ENCODE results near the gene PSKH1. TPM values are rescaled to one million over a fixed set of nuclear protein-coding genes. Genes with fewer than 3 reads are reported as not detected.
"Not testable (repeated sequence)": the region's sequence is repeated elsewhere in the genome, so short reads cannot be mapped to it uniquely, and the experiment has no call there.

The PSKH1 gene
- total RNA-seq, 1 donor from 2014 or later: 9.9 TPM

DNA sequence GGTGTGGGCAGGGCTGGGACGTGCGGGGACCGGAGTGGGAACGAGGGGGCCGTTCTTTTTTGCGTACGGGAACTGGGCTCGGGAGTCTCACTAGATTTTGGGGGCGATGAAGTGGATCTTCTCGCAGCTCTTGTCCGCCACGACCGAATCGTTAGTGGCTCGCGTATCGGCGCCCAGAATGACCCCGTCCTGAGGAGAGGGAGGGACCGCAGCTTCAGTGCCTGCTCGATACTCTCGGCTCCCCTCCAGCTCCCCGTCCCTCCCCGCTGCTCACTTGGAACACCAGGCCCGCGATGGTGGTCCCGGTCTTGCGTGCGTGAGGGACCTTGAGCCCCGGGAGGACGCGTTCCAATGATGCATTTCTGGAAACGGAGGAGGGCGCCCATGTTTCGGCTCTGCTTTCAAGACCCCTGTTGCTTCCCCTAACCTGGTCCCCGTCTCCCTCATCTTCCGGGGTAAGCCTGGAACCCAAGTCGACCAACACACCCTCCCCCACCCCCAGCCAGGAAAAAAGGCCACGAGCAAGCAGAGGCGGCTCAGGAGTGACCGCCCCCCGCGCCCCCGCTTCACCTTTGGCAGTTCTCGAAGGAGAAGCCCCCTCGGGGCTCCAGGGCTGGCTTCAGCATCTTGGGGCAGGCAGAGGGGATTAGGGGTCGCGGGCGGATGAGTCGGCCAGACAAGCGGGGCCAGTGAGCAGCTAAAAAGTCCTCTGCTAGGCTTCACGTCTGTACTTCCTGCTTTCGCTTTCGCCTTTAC is 43.2 kb downstream of the PSKH1 start, which contains the start of gene PSMB10:
PSMB10 (minus strand) TSS at position 727 of the 756 bp plus-strand sequence; CDS start at position 626, 101 bp downstream.
- Histone ChIP-seq H3K27me3 (ENCODE audit: control insufficient read depth in 3 of 3, insufficient read depth in 3 of 3, low read length in 3 of 3) (no peaks in the 10 kb centered on the region), H3K9ac (ENCODE audit: low read depth in 1 of 3, low read length in 3 of 3) (peak within 1 kb of the TSS; percentile 94), H3K9me3 (ENCODE audit: control insufficient read depth in 3 of 3, low read length in 3 of 3) (no peaks in the 10 kb centered on the region), H3K27ac (ENCODE audit: low read depth, low read length) (peak within 1 kb of the TSS; percentile 88), H3K4me1 (ENCODE audit: control insufficient read depth in 3 of 3, insufficient read depth in 3 of 3, low read length in 3 of 3) (peaks cover 28 to 40% (median 36%) of the 10 kb centered on the region in 3 donors), H3K36me3 (ENCODE audit: control insufficient read depth in 3 of 3, insufficient read depth in 3 of 3, low read length in 3 of 3) (peaks cover 15 to 20% (median 18%) of the 10 kb centered on the region in 3 donors), H3K4me3 (ENCODE audit: low read length in 3 of 3) (peak within 1 kb of the TSS; percentile 92 to 100 (median 99))

DNA sequence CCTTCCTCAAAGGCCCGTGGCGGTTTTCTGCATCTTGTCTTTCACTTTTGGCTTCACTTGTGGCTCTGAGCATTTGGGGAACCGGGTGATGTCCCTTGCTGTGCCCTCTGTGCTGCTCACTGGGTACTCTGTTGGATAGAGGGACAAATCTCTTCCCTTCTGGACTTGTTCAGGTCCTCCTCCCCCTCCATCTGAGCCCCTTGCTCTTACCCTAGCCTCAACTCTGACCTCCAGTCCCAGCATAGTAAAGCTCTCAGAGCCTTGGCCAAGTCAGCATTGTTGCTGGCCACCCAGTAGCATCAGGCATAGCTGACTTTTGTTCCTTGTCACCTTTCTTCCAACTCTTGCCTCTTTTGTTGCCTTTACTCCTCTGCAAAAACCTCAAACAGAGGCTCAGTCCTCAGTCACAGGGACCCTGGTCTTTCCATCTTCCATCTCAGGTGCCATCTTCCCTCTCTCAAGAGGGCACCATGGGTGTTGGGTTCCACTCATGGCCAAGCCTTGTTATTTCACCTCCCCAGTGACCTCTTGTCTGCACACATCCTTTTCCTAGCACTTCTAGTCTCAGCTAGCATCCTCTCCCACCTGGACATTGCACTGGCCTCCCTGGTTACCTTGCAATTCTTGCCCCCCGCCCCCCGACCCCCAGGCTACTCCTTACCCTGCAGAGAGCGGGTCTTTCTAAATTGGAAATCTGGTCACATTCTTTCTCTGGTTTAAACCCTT is 44.0 kb downstream of the PSKH1 start:
- H3K36me3 ChIP-seq (ENCODE audit: control insufficient read depth in 3 of 3, insufficient read depth in 3 of 3, low read length in 3 of 3): peaks cover 15 to 24% (median 16%) of the 10 kb centered on the region in 3 donors
- peaks cover 28 to 40% (median 38%) of the 10 kb centered on the region in 3 donors for H3K4me1 ChIP-seq (ENCODE audit: control insufficient read depth in 3 of 3, insufficient read depth in 3 of 3, low read length in 3 of 3)

DNA sequence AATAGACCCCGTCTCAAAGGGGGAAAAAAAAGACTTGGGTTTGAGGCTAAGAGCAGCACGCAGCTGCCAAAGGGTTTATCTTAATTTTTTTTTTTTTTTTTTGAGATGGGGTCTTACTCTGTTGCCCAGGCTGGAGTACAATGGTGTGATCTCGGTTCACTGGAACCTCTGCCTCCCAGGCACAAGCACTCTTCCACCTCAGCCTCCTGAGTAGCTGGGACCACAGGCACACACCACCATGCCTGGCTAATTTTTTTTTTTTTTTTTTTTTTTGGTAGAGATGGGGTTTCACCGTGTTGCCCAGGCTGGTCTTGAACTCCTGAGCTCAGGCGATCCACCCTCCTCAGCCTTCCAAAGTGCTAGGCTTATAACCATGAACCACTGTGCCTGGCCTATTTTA is 44.7 kb downstream of the PSKH1 start:
- H3K36me3 ChIP-seq (ENCODE audit: control insufficient read depth in 3 of 3, insufficient read depth in 3 of 3, low read length in 3 of 3): peaks cover 15 to 28% (median 17%) of the 10 kb centered on the region in 3 donors
- not testable (repeated sequence) for H3K27me3 ChIP-seq (ENCODE audit: control insufficient read depth in 3 of 3, insufficient read depth in 3 of 3, low read length in 3 of 3); H3K9me3 ChIP-seq (ENCODE audit: control insufficient read depth in 3 of 3, low read length in 3 of 3); H3K4me3 ChIP-seq (ENCODE audit: low read length in 3 of 3); H3K9ac ChIP-seq (ENCODE audit: low read depth in 1 of 3, low read length in 3 of 3); H3K27ac ChIP-seq (ENCODE audit: low read depth, low read length)
- H3K4me1 ChIP-seq (ENCODE audit: control insufficient read depth in 3 of 3, insufficient read depth in 3 of 3, low read length in 3 of 3): peaks cover 31 to 42% (median 38%) of the 10 kb centered on the region in 3 donors

More for the DNA sequence above, 44.0 kb downstream of the PSKH1 start:
- H3K27ac ChIP-seq (ENCODE audit: low read depth, low read length): peak overlapping the region; percentile 88
- H3K4me3 ChIP-seq (ENCODE audit: low read length in 3 of 3): peak overlapping the region; percentile 92 to 100 (median 99)
- H3K9ac ChIP-seq (ENCODE audit: low read depth in 1 of 3, low read length in 3 of 3): peak overlapping the region; percentile 94
- no peaks in the 10 kb centered on the region for H3K27me3 ChIP-seq (ENCODE audit: control insufficient read depth in 3 of 3, insufficient read depth in 3 of 3, low read length in 3 of 3)
- no peaks in the 10 kb centered on the region for H3K9me3 ChIP-seq (ENCODE audit: control insufficient read depth in 3 of 3, low read length in 3 of 3)

DNA sequence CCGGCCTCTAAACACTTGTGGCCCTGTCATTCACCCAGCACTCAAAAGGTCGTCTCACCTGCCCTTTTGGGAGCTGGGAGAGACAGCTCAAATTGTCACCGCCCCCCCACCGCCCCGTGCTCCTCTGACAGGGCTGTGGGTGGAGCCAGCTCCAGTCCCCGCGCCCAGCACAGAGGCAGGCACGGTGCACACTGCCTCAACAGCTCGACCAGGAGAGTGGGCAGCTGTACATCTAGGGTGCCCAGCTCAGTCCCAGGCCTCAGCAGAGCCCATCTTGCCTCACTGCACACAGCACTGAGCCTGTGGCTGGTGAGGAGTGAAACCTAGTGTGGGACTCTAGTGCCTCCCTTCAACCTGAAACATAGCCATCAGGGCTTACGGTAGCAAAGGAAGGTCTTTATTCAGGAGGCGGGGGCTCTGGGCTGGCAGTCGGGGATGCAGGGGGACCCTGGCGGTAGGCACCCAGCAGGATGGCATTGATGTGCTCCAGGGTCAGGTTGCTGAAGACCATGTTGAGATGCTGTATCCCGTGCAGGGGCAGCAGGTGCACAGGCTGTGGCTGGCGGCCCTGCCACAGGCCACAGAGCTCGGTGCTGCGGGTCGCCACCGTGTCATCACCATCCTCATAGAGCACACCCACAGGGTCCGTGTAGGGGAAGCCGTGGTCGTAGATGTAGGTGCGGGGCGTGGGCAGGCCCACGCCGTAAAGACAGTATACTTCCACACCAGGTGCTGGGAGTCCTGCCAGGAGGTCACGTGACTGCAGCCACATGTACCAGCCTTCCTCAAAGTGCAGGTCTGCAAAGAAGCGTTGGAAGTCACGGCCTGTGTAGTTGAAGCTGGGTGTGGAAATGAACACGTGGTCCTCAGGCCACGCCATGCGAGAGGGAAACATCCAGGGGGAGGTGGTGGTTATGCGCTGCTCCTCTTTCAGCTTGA is 46.7 kb downstream of the PSKH1 start:
- peak overlapping the region in 2 of 3 donors; percentile 10 to 45 for H3K9ac ChIP-seq (ENCODE audit: low read depth in 1 of 3, low read length in 3 of 3)
- no peaks in the 10 kb centered on the region for H3K27me3 ChIP-seq (ENCODE audit: control insufficient read depth in 3 of 3, insufficient read depth in 3 of 3, low read length in 3 of 3)
- H3K4me3 ChIP-seq (ENCODE audit: low read length in 3 of 3): no peak overlapping the region
- no peaks in the 10 kb centered on the region for H3K9me3 ChIP-seq (ENCODE audit: control insufficient read depth in 3 of 3, low read length in 3 of 3)
- H3K27ac ChIP-seq (ENCODE audit: low read depth, low read length): no peak overlapping the region
- peaks cover 16 to 42% (median 23%) of the 10 kb centered on the region in 3 donors for H3K36me3 ChIP-seq (ENCODE audit: control insufficient read depth in 3 of 3, insufficient read depth in 3 of 3, low read length in 3 of 3)
- H3K4me1 ChIP-seq (ENCODE audit: control insufficient read depth in 3 of 3, insufficient read depth in 3 of 3, low read length in 3 of 3): peaks cover 40 to 49% (median 43%) of the 10 kb centered on the region in 3 donors

DNA sequence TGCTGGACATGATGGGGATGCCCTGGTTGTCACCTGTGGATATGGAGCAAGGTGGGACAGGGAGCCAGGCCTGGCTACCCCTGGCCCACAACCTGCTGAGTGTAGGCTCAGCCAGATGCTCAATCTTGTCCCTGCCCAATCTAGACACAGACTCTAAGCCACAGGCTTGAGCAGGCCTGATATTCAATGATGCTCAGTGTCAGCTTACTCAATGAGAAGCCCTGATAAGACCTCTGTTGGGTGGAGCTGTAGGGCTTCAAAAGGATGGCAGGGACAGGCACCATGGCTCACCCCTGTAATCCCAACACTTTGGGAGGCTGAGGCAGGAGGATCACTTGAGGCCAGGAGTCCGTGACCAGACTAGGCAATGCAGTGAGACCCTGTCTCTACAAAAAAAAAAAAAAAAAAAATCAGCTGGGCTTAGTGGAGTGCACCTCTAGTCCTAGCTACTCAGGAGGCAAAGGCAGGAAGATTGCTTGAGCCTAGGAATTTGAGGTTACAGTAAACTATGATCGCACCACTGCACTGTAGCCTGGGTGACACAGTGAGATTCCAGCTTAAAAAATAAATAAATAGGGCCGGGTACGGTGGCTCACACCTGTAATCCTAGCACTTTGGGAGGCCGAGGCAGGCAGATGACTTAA is 47.5 kb downstream of the PSKH1 start:
- no peak overlapping the region for H3K4me3 ChIP-seq (ENCODE audit: low read length in 3 of 3)
- peaks cover 39 to 49% (median 44%) of the 10 kb centered on the region in 3 donors for H3K4me1 ChIP-seq (ENCODE audit: control insufficient read depth in 3 of 3, insufficient read depth in 3 of 3, low read length in 3 of 3)
- no peak overlapping the region for H3K27ac ChIP-seq (ENCODE audit: low read depth, low read length)
- peaks cover 24 to 50% (median 31%) of the 10 kb centered on the region in 3 donors for H3K36me3 ChIP-seq (ENCODE audit: control insufficient read depth in 3 of 3, insufficient read depth in 3 of 3, low read length in 3 of 3)
- no peaks in the 10 kb centered on the region for H3K9me3 ChIP-seq (ENCODE audit: control insufficient read depth in 3 of 3, low read length in 3 of 3)
- H3K9ac ChIP-seq (ENCODE audit: low read depth in 1 of 3, low read length in 3 of 3): no peak overlapping the region
- H3K27me3 ChIP-seq (ENCODE audit: control insufficient read depth in 3 of 3, insufficient read depth in 3 of 3, low read length in 3 of 3): no peaks in the 10 kb centered on the region

DNA sequence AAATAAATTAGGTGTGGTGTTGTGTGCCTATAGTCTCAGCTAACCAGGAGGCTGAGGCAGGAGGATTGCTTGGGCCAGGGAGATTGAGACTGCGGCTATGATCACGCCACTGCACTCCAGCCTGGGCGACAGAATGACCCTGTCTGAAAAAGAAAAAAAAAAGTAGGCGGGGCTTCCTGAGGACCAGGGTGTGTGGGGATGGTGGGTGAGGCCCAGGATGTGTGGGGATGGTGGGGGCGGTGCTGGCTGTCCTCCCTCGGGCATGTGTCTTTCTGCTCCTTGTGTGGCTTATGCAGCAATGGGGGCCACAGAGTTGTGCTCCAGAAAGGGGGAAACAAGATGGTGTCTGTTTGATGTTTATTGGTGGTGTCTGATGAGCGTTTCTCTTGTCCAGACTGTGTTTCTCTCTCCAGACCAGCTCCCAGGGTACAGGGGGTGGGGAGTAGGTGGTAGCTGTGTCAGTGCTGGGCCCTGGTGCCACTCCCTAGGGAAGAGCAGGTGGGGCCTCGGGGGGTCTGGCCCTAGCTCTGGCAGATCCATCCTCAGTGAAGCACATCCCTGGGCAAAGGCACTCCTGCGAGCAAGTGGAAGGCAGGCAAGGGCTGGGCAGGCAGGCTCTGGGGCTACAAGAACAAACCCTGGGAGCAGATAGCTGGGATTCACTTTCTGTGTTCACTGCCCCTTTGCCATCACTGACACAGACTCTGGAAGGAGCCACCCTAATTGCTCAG is 48.6 kb downstream of the PSKH1 start:
- no peak overlapping the region for H3K4me3 ChIP-seq (ENCODE audit: low read length in 3 of 3)
- no peaks in the 10 kb centered on the region for H3K27me3 ChIP-seq (ENCODE audit: control insufficient read depth in 3 of 3, insufficient read depth in 3 of 3, low read length in 3 of 3)
- H3K36me3 ChIP-seq (ENCODE audit: control insufficient read depth in 3 of 3, insufficient read depth in 3 of 3, low read length in 3 of 3): peaks cover 35 to 60% (median 42%) of the 10 kb centered on the region in 3 donors
- peaks cover 37 to 55% (median 50%) of the 10 kb centered on the region in 3 donors for H3K4me1 ChIP-seq (ENCODE audit: control insufficient read depth in 3 of 3, insufficient read depth in 3 of 3, low read length in 3 of 3)
- H3K9ac ChIP-seq (ENCODE audit: low read depth in 1 of 3, low read length in 3 of 3): no peak overlapping the region
- no peak overlapping the region for H3K27ac ChIP-seq (ENCODE audit: low read depth, low read length)
- H3K9me3 ChIP-seq (ENCODE audit: control insufficient read depth in 3 of 3, low read length in 3 of 3): no peaks in the 10 kb centered on the region

DNA sequence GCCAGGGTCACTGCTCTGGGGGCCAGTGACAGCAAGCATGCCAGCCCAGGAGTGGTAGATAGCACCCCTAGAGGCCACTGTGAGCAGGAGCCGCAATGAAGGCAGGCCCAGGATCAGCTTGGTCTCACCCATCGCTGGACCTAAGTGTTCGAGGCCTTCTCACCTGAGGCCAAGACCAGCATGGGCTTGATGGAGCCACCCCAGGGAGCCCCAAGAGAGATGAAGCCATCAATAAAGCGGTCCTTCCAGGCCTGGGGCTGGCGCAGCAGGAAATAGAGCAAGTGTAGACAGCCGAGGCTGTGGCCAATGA is 49.1 kb downstream of the PSKH1 start:
- no peak overlapping the region for H3K4me3 ChIP-seq (ENCODE audit: low read length in 3 of 3)
- no peaks in the 10 kb centered on the region for H3K27me3 ChIP-seq (ENCODE audit: control insufficient read depth in 3 of 3, insufficient read depth in 3 of 3, low read length in 3 of 3)
- no peak overlapping the region for H3K27ac ChIP-seq (ENCODE audit: low read depth, low read length)
- no peak overlapping the region for H3K9ac ChIP-seq (ENCODE audit: low read depth in 1 of 3, low read length in 3 of 3)
- H3K4me1 ChIP-seq (ENCODE audit: control insufficient read depth in 3 of 3, insufficient read depth in 3 of 3, low read length in 3 of 3): peaks cover 32 to 50% (median 45%) of the 10 kb centered on the region in 3 donors
- no peaks in the 10 kb centered on the region for H3K9me3 ChIP-seq (ENCODE audit: control insufficient read depth in 3 of 3, low read length in 3 of 3)
- peaks cover 40 to 66% (median 47%) of the 10 kb centered on the region in 3 donors for H3K36me3 ChIP-seq (ENCODE audit: control insufficient read depth in 3 of 3, insufficient read depth in 3 of 3, low read length in 3 of 3)

DNA sequence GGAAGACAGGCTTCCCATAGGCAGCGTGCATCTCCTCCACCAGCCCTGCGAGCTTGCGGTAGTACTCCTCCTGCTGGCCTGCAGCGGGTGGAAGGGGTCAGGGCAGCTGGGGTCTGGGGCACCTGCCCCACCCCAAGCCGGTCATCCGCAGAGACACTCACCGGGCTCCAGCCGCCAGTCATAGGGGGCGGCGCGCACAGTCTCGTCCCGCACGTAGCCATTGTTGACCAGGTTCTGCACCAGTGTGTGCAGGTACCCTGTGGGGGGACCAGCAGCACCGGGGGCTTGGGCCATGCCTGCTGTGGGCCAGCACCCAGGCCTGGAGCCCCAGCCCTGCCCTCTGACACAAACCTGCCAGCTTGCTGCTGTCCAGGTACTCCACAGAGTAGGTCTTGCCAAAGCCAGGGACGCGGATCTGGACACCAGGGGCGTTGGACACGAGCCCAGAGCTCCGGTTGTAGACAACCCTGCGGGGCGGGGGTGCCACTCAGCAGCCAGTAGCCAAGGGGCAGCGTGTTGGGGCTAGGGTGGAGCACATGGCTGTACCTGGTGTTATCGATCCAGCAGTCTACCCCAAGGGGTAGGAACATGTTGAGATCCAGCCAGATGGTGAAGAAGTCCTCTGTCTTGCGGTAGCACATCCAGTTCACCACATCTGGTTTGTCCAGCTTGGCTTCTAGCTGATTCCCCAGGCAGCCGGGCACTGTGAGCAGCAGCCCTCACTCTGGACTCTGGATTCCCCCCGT is 49.6 kb downstream of the PSKH1 start:
- Histone ChIP-seq H3K4me1 (ENCODE audit: control insufficient read depth in 3 of 3, insufficient read depth in 3 of 3, low read length in 3 of 3) (peaks cover 29 to 46% (median 42%) of the 10 kb centered on the region in 3 donors), H3K27me3 (ENCODE audit: control insufficient read depth in 3 of 3, insufficient read depth in 3 of 3, low read length in 3 of 3) (no peaks in the 10 kb centered on the region), H3K4me3 (ENCODE audit: low read length in 3 of 3) (no peak overlapping the region), H3K9ac (ENCODE audit: low read depth in 1 of 3, low read length in 3 of 3) (peak overlapping the region in 1 of 3 donors; percentile 8), H3K36me3 (ENCODE audit: control insufficient read depth in 3 of 3, insufficient read depth in 3 of 3, low read length in 3 of 3) (peaks cover 45 to 71% (median 52%) of the 10 kb centered on the region in 3 donors), H3K27ac (ENCODE audit: low read depth, low read length) (peak overlapping the region; percentile 62), H3K9me3 (ENCODE audit: control insufficient read depth in 3 of 3, low read length in 3 of 3) (no peaks in the 10 kb centered on the region)
